ENCODE results near the gene LCN15.

GRCh38 chr9:136803551-136804508, 39.5 kb upstream of the LCN15 start:
- TF ChIP-seq POLR2A (IDR thresholded peaks at IDR 0.05) (no peak), CTCF (IDR thresholded peaks at IDR 0.05) (no peak)
